Right renal cortex interstitium (tissue), 3 donors: ENCODE measurements around the gene ACTR3. TPM values are rescaled to one million over a fixed set of nuclear protein-coding genes. Genes with fewer than 3 reads are reported as not detected.

Experiments
- DNase-seq, 3 donors: peaks; one replicate each; pipeline ENCODE4 v3.0.0-alpha.2; 2013; ENCODE audit warnings: low read depth in 3 of 3, low spot score in 2 of 3
- polyA plus RNA-seq, 3 donors: library from polyadenylated mRNA; unstranded; fragments of 120-200 nt; gene quantifications; one replicate each; pipeline ENCODE4 v1.2.1, GENCODE V29; 2013; ENCODE audit not compliant: insufficient read length in 3 of 3

ACTR3 gene
- polyA plus RNA-seq, 3 donors, result 173 to 180 (median 179) TPM

DNA sequence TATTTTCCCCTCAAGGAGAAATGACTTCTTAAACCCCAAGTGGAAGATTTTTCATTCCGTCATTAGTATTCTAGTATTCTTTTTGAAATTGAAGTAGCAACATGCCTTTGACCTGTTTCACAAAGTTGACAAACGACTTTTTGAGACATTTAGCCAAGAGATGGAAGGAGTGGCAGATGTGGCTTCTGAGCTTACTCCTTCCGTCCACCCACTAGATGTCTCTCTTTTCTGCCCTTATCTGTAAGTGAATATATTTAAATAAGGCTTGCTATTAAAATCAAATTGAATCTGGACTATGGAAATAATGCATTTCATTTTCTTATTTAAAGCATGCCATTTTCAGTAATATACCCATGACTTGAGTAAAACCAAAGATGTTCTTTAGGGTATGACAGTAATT lies 74.1 kb downstream of the ACTR3 start:
- no peak for DNase-seq

DNA sequence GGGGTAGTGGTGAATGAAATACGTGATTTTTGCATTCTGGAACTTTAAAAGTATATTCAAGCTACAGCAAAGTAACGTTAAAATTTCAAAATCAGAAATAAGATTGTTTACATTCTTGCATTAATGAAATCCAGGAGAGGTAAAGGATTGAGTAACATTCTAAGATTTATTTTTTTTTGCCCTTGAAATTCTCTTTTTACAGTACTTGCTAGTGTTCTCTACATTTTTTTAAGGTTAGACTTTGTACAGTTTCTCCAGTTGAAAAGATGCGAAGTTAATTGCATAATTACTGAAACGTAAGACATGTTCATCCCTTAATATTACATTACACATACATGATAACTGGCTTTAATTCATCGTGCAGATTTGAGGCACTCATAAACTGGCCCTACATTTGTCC lies 74.5 kb downstream of the ACTR3 start:
- no peak for DNase-seq

DNA sequence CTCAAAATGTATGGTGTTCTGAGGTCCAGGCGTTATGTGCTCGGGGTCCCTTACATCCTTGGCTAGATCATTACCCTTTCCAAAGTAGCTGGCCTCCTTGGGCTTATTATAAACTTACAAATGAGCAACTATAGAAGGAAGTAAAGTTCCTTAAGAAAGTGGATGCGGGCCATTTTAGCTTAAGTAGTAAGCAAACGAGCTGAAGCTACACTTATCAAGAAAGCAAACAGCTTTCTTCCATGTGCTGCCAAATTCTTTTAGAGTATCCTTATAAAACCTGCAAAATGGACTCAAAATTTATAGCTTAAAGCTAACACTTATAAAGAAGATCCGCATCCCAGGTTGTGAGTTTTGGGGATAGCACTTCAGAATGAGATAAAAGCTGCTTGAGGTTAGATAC lies 75.3 kb downstream of the ACTR3 start:
- DNase-seq, result no peak

DNA sequence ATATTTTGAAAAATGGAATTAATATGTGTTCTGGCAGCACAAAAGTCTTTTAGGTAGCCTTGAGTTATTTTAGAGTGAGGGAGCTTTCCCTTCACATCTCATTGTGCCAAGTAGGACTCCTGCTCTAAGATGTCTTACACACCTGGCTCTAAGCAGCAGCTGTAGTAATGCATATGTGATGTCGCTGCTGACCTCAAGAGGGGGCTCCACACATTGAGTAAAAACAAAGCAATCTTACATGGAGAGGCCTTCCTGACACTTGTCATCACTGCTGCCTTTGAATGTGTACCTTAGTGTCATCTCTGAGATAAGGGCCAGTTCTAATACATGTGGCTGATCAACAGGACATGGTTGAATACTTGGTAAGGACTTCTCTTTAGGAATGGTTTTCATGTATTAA lies 75.8 kb downstream of the ACTR3 start:
- no peak for DNase-seq

DNA sequence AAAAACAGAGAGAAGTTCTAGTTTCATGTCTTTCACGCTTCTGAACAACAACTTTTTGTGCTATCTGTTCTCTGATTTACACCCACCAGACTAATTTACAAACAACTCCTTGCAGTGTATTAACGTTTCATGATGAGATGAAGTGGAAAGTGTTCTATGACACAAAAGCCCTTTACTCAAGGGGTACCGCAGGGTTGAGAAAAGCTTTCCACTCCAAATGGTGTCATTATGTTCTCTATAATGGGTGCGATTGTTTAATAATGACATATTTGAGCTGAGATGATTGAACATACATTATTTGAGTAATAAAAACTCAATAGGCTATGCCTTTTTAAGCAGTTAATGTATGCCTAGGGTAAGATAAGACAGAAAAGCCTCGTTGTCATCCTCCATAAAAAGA lies 76.3 kb downstream of the ACTR3 start:
- DNase-seq, result no peak

DNA sequence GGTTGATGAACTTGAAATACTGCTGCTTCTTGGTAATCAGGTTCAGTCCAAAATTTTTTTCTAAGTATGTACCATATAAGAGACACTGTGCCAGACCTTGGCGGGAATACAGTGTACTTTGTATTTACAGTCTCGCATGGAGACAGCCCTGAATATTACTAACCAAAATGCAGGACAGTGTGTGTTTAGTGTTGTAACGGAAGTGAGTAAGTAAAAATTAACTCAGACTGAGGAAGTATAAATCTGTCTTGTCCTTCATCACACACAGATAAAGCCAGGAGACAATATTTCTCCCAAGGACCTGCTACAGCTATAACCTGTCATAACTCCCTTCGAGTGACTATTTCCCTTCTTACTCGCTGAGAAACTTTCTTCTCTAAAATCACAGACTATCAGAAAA lies 76.9 kb downstream of the ACTR3 start:
- DNase-seq, result no peak

DNA sequence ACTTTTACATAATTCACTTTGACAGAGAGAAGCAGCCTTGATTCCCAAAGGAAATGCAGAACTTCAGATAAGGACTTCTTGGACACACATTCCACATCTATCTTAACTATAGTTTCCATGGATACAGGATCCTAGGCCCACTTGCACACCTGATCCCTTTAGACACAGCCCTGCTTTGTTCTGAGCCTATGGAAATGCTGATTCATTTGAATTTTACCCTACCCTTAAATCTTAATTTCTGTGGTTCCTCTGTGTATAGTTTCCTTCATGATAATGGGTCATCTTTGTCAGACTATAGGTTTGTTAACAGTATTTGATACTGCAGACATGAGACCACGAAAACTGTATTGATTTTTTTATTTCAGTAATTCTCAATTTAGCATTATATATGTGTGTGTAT lies 77.4 kb downstream of the ACTR3 start:
- DNase-seq, result no peak

DNA sequence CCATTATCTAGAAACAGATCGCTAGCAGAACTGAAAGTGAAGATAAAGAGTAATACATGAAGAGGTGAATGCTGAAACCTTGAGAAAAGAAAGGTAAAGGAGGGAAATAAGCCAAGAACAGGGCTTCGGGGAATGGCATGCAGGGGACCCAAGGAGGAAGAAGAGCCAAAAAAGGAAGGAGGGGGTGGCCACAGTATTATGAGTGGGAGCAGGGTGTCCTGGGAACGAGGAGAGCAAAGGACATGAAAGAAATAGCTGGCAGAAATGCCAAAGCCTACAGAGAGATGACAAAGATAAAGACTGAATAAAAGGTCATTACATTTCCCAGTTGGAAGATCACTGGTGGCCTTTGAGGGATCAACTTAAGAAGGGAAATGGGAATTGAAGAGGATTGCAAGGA lies 82.9 kb downstream of the ACTR3 start:
- DNase-seq, result no peak

DNA sequence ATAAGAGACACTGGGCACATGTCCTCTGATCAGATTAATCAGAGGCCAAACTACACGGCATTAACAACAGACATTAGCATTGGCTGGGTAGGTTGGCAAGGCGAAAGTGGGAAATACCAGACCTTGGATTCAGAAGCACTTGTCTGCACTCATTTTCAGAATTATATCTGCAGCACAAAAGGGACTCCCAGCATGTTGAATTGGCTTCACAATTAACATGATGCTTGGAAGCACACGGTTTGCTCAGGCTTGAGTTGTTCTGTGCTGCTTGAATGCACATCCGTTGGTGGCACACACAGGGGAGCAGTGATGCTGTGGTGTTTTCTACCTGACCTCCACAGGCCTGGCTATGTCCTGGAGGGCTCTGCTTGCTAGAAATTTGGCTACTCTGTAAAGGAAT lies 83.9 kb downstream of the ACTR3 start:
- DNase-seq, result no peak

DNA sequence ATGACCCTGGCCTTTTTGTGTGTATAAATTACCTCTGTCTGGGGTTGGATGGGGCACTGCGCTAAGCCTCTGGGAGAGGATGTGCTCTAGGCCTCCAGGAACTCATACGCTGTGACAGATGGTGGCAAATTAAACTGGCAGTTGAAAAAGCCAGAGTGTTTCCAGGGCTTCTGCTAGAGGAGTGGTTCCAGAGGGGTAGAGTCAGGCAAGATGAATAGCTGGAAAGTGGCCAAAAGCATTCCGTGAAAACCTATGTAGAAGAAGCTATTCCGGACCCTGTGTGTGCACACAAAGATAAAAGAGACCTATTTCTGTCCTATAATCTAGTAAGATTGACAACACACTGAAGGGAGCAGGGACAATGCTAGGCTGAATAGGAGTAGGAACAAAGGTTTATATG lies 84.8 kb downstream of the ACTR3 start:
- no peak for DNase-seq

DNA sequence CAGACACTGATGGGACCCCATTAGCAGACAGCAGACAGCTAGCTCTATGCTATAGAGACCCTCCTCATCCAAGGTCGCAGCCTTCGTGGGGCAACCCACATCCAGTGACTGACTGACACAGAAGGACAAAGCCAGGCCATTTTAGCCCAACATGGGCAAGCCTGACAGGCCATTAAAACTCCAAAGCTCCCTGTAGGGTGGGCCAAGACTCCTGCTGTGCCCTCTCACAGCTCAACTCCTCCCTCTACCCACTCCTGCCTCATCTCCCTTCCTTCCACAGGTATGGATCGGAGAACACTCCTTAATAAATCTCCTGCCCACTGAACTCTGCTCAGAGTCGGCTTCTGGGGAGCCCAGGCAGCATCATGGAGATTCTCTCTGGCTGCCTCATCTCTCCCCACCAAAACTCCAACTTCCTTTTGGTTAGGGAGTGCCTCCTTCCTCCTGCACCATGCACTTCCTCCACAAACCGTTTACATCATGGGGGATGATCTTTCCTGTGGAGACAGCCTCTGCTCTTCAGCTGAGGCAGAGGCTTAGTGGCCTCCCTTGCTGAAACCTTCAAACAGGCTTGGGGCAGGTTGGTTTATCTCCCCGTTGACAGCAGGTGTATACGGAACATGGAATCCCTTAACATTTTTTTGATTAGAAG lies 86.5 kb downstream of the ACTR3 start:
- DNase-seq, result no peak

DNA sequence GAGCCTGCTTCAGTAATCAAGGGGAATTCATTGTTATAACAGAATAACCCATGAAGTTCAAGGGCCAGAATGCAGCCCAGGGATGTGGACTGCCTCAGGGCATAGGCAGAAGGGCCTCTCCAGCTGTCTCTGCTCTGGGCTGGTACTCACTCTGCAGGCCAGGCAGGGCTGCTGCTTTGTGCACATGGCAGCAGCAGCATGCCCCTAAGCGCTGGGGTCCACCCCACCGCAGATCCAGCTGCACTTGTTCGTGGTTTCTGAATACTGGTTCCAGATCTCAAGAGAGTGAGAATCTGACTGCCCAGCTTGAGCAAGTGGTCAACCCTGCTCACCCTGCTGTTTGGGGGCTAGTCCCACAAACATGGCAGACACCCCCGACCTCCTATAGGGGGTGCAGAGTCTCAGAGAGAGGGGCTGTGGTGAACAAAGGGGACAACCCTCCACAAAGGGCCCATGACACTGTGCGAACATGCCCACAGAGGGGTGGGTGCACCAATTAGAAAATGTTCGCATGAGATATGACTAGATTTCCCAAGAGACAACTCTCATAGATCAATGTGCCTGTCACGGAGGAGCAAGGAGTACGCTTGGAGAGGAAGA lies 87.3 kb downstream of the ACTR3 start:
- no peak for DNase-seq

DNA sequence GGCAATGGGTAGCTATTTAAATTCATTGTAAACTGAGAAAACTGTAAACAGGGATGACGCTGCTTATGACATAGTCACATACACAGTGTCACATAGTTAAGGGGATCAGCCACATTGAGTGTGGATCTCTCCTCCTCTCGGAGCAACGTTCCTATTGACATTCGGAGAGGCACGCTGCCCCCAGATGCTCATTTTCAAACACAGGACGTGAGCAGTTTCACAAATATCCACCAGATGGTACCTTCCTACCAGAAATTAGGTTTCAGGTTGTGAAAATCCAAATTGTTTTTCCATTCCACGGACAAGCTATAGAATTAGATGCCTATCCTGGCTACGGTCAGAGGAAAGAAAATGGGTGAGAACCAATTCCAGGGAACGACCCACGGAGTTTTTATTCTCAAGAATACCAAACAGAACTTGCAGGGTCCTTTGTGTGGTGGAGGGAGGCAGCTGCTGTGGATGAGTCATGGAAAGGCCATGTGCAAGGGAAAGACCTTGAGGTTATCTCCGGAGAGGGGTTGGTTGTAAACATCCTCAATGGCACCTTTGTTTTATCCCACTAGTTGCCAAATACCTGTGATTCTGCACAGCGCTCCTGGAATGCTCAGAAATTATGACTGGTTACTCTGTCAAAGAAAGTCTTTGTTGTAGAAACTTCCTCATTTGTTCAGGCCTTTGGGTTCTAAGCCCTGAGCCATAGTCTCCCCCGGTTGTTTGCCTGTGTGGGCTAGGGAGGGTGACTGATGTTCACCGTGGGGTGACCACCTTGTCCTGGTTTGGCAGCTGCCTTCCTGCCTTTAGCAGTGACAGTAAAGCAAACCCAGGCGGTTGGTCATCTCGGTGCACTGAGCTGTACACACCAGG lies 88.0 kb downstream of the ACTR3 start:
- peak in 1 of 3 donors; percentile 14 for DNase-seq

DNA sequence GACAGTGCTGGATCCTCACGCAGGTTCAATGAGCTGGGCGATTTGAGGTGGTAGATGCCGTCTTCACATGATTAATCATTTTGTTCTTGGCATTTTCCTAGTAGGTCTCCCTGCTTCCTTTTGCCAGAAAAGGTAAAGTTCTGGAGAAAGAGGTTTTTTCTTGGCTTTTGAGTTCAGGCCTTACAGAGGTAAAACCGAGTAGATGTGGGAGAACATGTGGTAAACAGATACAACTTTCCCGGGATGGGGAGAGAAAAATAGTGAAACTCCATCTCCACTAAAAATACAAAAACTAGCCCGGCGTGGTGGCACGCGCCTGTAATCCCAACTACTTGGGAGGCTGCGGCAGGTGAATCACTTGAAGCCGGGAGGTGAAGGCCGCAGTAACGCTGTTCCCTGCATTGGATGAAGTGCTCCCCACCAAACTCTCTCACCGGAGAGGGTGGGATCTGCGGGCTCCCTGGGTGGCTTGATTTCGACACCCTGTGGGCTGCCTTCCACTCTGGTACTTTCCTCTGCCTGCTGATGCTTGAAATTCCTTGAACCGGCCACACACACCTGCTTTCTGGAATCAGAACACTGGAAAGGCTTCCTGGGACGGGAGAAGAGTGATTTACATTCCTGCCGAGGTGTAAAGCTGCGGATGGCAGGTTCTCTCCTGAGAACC lies 88.8 kb downstream of the ACTR3 start:
- DNase-seq, result no peak

DNA sequence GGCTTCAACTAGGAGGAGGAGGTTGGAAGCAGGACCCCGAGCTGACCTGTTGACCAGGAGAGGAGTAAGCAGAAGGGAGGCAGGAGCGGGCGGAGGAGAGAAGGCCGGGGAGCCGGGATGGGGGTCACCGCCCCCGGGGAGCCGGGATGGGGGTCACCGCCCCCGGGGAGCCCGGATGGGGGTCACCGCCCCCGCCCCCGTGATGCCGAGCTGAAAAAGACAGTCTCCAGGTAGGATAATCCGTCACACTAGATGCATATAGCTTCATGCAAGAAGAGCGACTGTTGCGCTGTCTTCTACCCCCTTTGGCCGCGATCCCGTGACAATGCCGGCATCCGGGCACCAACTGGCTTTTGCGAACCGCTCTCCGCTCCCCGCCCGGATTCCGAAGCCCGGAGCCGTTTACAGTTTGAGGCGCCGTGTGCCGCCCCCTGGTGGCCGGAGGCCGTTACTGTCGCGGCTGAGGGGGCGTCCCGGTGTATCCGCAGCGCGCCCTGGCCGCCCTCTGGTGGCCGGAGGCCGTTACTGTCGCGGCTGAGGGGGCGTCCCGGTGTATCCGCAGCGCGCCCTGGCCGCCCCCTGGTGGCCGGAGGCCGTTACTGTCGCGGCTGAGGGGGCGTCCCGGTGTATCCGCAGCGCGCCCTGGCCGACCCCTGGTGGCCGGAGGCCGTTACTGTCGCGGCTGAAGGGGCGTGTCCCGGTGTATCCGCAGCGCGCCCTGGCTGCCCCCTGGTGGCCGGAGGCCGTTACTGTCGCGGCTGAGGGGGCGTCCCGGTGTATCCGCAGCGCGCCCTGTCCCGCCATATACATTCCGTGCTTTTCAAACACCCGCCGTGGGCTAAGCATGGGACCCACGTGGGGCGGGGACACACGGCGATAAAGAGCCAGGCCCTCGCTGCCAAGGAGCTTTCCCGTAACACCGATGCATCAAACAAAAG lies 89.6 kb downstream of the ACTR3 start:
- no peak for DNase-seq

DNA sequence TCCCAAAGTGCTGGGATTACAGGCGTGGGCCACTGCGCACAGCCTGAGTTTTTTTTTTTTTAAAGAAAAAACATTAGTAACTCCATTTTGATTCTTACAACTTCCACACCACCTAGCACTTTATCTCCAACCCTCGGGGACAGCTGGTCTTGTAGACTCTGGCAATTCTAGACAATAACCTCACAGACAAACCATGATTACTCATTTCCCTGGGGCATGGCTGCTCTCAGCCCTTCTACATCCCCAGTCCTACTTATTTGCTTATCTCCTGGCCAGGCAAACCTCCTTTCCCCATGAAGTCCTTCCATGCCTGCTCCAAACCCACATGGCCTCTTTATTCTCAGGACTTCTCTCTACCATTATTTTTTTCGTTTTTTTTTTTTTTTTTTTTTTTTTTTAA lies 91.1 kb downstream of the ACTR3 start:
- DNase-seq, result no peak

DNA sequence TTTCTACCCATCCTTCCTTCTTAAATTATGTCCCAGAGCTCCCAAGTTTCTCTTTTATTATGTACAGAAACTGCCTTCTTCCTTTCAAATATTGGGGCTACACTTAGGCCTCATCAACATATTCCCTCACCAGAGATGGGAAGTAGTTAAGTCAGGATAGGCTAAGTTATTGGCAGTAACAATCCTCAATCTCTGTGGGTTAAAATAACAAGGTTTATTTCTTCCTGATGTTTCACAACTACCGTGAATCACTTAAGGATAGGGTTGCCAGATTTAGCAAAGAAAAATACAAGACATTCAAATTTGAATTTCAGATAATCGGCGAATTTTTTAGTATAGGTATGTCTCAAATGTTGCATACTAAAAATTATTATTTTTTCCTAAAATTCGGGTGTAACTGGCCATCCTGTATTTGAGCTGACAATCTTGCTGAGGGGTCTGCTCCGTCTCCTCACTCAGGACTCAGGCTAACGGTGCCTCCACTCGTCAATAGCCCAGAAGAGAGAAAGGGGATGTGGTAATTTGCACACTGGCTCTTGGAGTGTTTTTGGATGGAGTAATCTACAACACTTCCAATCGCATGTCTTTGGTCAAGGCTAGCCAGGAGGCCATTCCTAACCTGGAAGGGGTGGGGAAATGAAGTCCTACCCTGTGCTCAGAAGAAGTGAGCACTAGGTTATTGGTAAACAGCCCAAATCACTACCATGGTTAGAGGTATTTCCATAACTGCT lies 91.7 kb downstream of the ACTR3 start:
- no peak for DNase-seq

DNA sequence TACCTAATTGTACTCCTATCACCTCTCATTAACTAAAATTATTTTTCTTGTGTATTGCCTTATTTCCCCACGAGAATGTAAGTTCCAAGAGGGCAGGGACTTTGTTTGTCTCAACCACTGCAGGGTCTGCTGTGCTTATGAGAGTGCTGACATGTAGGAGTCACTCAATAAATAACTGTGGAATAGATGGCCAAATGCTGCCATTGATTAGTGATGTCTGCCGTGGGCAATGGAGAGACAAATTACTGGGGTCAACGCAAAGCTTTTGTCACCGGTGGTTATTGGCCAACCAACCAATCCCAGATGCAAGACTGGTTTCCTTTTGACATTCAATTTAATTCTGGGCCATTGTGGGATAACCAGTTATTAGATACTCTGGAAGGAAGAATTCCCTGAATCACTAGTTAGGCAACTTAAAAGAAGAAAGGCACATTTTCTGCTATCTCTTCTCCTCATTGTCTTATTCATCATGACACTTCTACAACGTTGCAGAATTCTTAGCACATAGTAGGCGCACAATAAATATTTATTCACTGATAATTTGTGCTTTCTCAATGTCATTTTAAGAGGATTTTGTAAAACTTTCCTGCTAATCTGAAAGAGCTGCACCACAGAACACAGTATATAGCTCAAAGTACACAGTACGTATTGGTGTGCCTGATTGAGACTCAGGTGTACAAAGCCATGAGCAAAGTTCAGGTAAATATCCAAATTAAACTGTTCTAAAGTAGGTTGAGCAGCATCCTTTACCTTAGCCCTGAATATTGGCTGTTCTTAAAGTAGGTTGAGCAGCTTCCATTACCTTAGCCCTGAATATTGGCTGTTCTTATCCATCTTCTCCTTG lies 95.9 kb downstream of the ACTR3 start:
- no peak for DNase-seq
